SK-N-MC (cell line): Measurements from ENCODE around the gene PLS1.

Source experiments
- EZH2 ChIP-seq: fragments of 200-600 bp; sonication (generic); IDR thresholded peaks from one replicate; pipeline ENCODE4 v1.6.1; 2017; ENCODE audit warnings: antibody characterized with exemption
- FOXP2 ChIP-seq: optimal IDR thresholded peaks from 2 replicates; pipeline ENCODE3; 2011; ENCODE audit warnings: mild to moderate bottlenecking, moderate library complexity; ENCODE audit not compliant: insufficient read depth; ENCODE audit errors: extremely low read length, control extremely low read depth
- POLR2AphosphoS5 ChIP-seq: IDR thresholded peaks from 2 replicates; pipeline ENCODE4 v1.6.1; 2012; ENCODE audit warnings: mild to moderate bottlenecking, low read depth, low read length, borderline replicate concordance

- TF ChIP-seq POLR2AphosphoS5: no peak
- TF ChIP-seq EZH2: no peak
- no peak for TF ChIP-seq FOXP2
These were observed 97.1 kb downstream of the PLS1 start for GRCh38 chr3:142693136-142693853.
